Parathyroid adenoma (tissue), 2 donors: ENCODE measurements around the gene KCNG2.

ENCODE experiments used
- H2AFZ ChIP-seq: fragments of 300-600 bp; sonication (generic); one replicate; pipeline ENCODE4 v1.7.0; 2017; ENCODE audit warnings: antibody characterized with exemption, mild to moderate bottlenecking
- H3K27ac ChIP-seq: fragments of 300-600 bp; sonication (generic); one replicate; pipeline ENCODE4 v1.7.0; 2017
- H3K27me3 ChIP-seq: fragments of 300-600 bp; sonication (generic); one replicate; pipeline ENCODE4 v1.7.0; 2017; ENCODE audit warnings: low read length; ENCODE audit not compliant: control insufficient read depth, insufficient read depth
- H3K36me3 ChIP-seq: fragments of 300-600 bp; sonication (generic); one replicate; pipeline ENCODE4 v1.7.0; 2017; ENCODE audit warnings: low read length; ENCODE audit not compliant: control insufficient read depth, insufficient read depth
- H3K4me1 ChIP-seq: fragments of 300-600 bp; sonication (generic); one replicate; pipeline ENCODE4 v1.7.0; 2017; ENCODE audit warnings: control low read depth
- H3K4me2 ChIP-seq: fragments of 300-600 bp; sonication (generic); one replicate; pipeline ENCODE4 v1.7.0; 2017; ENCODE audit warnings: low read length
- H3K4me3 ChIP-seq: fragments of 300-600 bp; sonication (generic); one replicate; pipeline ENCODE4 v1.7.0; 2017; ENCODE audit warnings: low read depth, low read length
- H3K79me2 ChIP-seq: fragments of 300-600 bp; sonication (generic); one replicate; pipeline ENCODE4 v1.7.0; 2017; ENCODE audit warnings: control low read depth
- H3K9ac ChIP-seq: fragments of 300-600 bp; sonication (generic); one replicate; pipeline ENCODE4 v1.7.0; 2017; ENCODE audit warnings: mild to moderate bottlenecking
- H3K9me3 ChIP-seq: fragments of 300-600 bp; sonication (generic); one replicate; pipeline ENCODE4 v1.7.0; 2017; ENCODE audit warnings: low read length; ENCODE audit not compliant: control insufficient read depth
- CTCF ChIP-seq: fragments of 300-600 bp; sonication (generic); IDR thresholded peaks from one replicate; pipeline ENCODE4 v1.7.0; 2017; ENCODE audit warnings: antibody characterized with exemption, mild to moderate bottlenecking
- donor health status: primary hyperparathyroidism.

KCNG2 gene

GRCh38 chr18:79764131-79764530, 33.6 kb upstream of the KCNG2 start:
- H3K9ac ChIP-seq: no peak overlapping the region
- no peaks in the 10 kb centered on the region for H3K4me1 ChIP-seq
- H3K27me3 ChIP-seq: no peaks in the 10 kb centered on the region
- H3K4me2 ChIP-seq: no peak overlapping the region
- no peaks in the 10 kb centered on the region for H3K36me3 ChIP-seq
- TF ChIP-seq CTCF: no peak
- no peaks in the 10 kb centered on the region for H3K79me2 ChIP-seq
- H3K4me3 ChIP-seq: no peak overlapping the region
- H2AFZ ChIP-seq: no peak overlapping the region
- H3K27ac ChIP-seq: no peak overlapping the region
- no peaks in the 10 kb centered on the region for H3K9me3 ChIP-seq

- H3K4me3 ChIP-seq: no peak overlapping the region
Observed at GRCh38 chr18:79765491-79766245, 32.1 kb upstream of the KCNG2 start.

GRCh38 chr18:79766308-79766707, 31.4 kb upstream of the KCNG2 start:
- H3K9me3 ChIP-seq: no peaks in the 10 kb centered on the region
- no peaks in the 10 kb centered on the region for H3K79me2 ChIP-seq
- no peak overlapping the region for H3K4me3 ChIP-seq
- no peaks in the 10 kb centered on the region for H3K4me1 ChIP-seq
- no peak overlapping the region for H3K27ac ChIP-seq
- TF ChIP-seq CTCF: no peak
- no peaks in the 10 kb centered on the region for H3K36me3 ChIP-seq
- H2AFZ ChIP-seq: no peak overlapping the region
- H3K27me3 ChIP-seq: no peaks in the 10 kb centered on the region
- H3K4me2 ChIP-seq: no peak overlapping the region
- no peak overlapping the region for H3K9ac ChIP-seq

More at GRCh38 chr18:79765491-79766245, 32.1 kb upstream of the KCNG2 start:
- Histone ChIP-seq H3K9me3 (no peaks in the 10 kb centered on the region), H2AFZ (no peak overlapping the region), H3K36me3 (no peaks in the 10 kb centered on the region), H3K9ac (no peak overlapping the region), H3K79me2 (no peaks in the 10 kb centered on the region), H3K27me3 (no peaks in the 10 kb centered on the region), H3K4me2 (no peak overlapping the region), H3K27ac (no peak overlapping the region), H3K4me1 (no peaks in the 10 kb centered on the region)
- TF ChIP-seq CTCF: no peak

- Histone ChIP-seq H3K27me3 (no peaks in the 10 kb centered on the region), H3K27ac (no peak overlapping the region), H3K36me3 (no peaks in the 10 kb centered on the region), H3K4me1 (no peaks in the 10 kb centered on the region), H3K79me2 (no peaks in the 10 kb centered on the region), H3K9ac (no peak overlapping the region), H3K9me3 (no peaks in the 10 kb centered on the region), H2AFZ (no peak overlapping the region), H3K4me2 (no peak overlapping the region), H3K4me3 (no peak overlapping the region)
- TF ChIP-seq CTCF: no peak
Observed at GRCh38 chr18:79768745-79769144, 29.0 kb upstream of the KCNG2 start.
